Loucy (cell line): ENCODE measurements around the gene LMF1.

Experiments
- H2AFZ ChIP-seq: fragments of 200-600 bp; sonication (generic); 2 replicates; pipeline ENCODE4 v1.6.0; 2016; ENCODE audit warnings: antibody characterized with exemption, mild to moderate bottlenecking, low read length, moderate library complexity
- H3F3A ChIP-seq: fragments of 200-600 bp; 2 replicates; pipeline ENCODE4 v1.6.0; 2016; ENCODE audit warnings: antibody characterized with exemption, low read depth, mild to moderate bottlenecking
- H3K27me3 ChIP-seq: fragments of 200-600 bp; sonication (generic); 2 replicates; pipeline ENCODE4 v1.6.1; 2014; ENCODE audit warnings: low read length, mild to moderate bottlenecking; ENCODE audit not compliant: insufficient read depth, poor library complexity, severe bottlenecking
- H3K36me3 ChIP-seq: fragments of 200-600 bp; sonication (generic); 2 replicates; pipeline ENCODE4 v1.6.1; 2016; ENCODE audit warnings: low read length; ENCODE audit not compliant: insufficient read depth
- H3K4me1 ChIP-seq: fragments of 200-600 bp; sonication (generic); 2 replicates; pipeline ENCODE4 v1.5.1; 2014; ENCODE audit warnings: low read length, mild to moderate bottlenecking; ENCODE audit not compliant: insufficient read depth, poor library complexity, severe bottlenecking
- H3K4me2 ChIP-seq: fragments of 200-600 bp; sonication (generic); 2 replicates; pipeline ENCODE4 v1.6.0; 2014; ENCODE audit warnings: antibody characterized with exemption, low read length, low read depth, mild to moderate bottlenecking; ENCODE audit not compliant: poor library complexity, severe bottlenecking
- H3K4me3 ChIP-seq: fragments of 200-600 bp; sonication (generic); 2 replicates; pipeline ENCODE4 v1.5.1; 2014; ENCODE audit warnings: low read length, mild to moderate bottlenecking, mixed read lengths; ENCODE audit not compliant: poor library complexity, severe bottlenecking
- H3K79me2 ChIP-seq: fragments of 200-600 bp; sonication (generic); 2 replicates; pipeline ENCODE4 v1.6.1; 2014; ENCODE audit warnings: low read length; ENCODE audit not compliant: insufficient read depth
- H3K9ac ChIP-seq: fragments of 200-600 bp; sonication (generic); 2 replicates; pipeline ENCODE4 v1.6.0; 2014; ENCODE audit warnings: mild to moderate bottlenecking, low read depth, low read length, moderate library complexity; ENCODE audit not compliant: poor library complexity, severe bottlenecking
- H3K9me2 ChIP-seq: fragments of 200-600 bp; sonication (generic); replicated peaks from 2 replicates; pipeline ENCODE4 v1.6.1; 2016; ENCODE audit warnings: low read depth, low read length, mixed read lengths
- H3K9me3 ChIP-seq: fragments of 200-600 bp; sonication (generic); 2 replicates; pipeline ENCODE4 v1.6.1; 2014; ENCODE audit warnings: mild to moderate bottlenecking, antibody characterized with exemption, low read length, low read depth; ENCODE audit not compliant: insufficient read depth
- H4K20me1 ChIP-seq: fragments of 200-600 bp; sonication (generic); 2 replicates; pipeline ENCODE4 v1.6.0; 2014; ENCODE audit warnings: antibody characterized with exemption, low read length, mild to moderate bottlenecking; ENCODE audit not compliant: insufficient read depth, poor library complexity, severe bottlenecking
- CTCF ChIP-seq: fragments of 200-600 bp; sonication (generic); conservative IDR thresholded peaks from 2 replicates; pipeline ENCODE4 v1.5.1; 2014; ENCODE audit warnings: mild to moderate bottlenecking, antibody characterized with exemption, low read length
- EZH2phosphoT487 ChIP-seq: fragments of 200-600 bp; IDR thresholded peaks from 2 replicates; pipeline ENCODE4 v1.6.1; 2018; ENCODE audit warnings: antibody characterized with exemption, mild to moderate bottlenecking, moderate library complexity, borderline replicate concordance

The LMF1 gene

GRCh38 chr16:933581-933980 lies 37.2 kb downstream of the LMF1 start:
- Histone ChIP-seq H3K4me2 (no peak overlapping the region), H3K9me3 (no peaks in the 10 kb centered on the region), H3K4me1 (no peaks in the 10 kb centered on the region), H3K27me3 (no peaks in the 10 kb centered on the region), H3K9ac (no peak overlapping the region), H4K20me1 (no peaks in the 10 kb centered on the region), H3K79me2 (no peaks in the 10 kb centered on the region), H3K9me2 (no peaks in the 10 kb centered on the region), H3F3A (no peaks in the 10 kb centered on the region), H2AFZ (no peak overlapping the region), H3K4me3 (no peak overlapping the region), H3K36me3 (no peaks in the 10 kb centered on the region)
- no peak for TF ChIP-seq CTCF
- TF ChIP-seq EZH2phosphoT487 = no peak

- no peaks in the 10 kb centered on the region for H3K36me3 ChIP-seq
- H3K9ac ChIP-seq = no peak overlapping the region
- H3K27me3 ChIP-seq = no peaks in the 10 kb centered on the region
- no peaks in the 10 kb centered on the region for H3K4me1 ChIP-seq
- no peaks in the 10 kb centered on the region for H3K9me3 ChIP-seq
- H3K79me2 ChIP-seq = no peaks in the 10 kb centered on the region
- H3K4me2 ChIP-seq = no peak overlapping the region
- no peaks in the 10 kb centered on the region for H4K20me1 ChIP-seq
- no peak overlapping the region for H3K4me3 ChIP-seq
- no peaks in the 10 kb centered on the region for H3K9me2 ChIP-seq
- H3F3A ChIP-seq = no peaks in the 10 kb centered on the region
- TF ChIP-seq CTCF (no peak), EZH2phosphoT487 (no peak)
- no peak overlapping the region for H2AFZ ChIP-seq
These were observed 37.9 kb downstream of the LMF1 start for GRCh38 chr16:932831-933330.

- no peak for TF ChIP-seq CTCF
- TF ChIP-seq EZH2phosphoT487 = no peak
These were observed 38.9 kb downstream of the LMF1 start for GRCh38 chr16:931626-932500.

More at GRCh38 chr16:931626-932500, 38.9 kb downstream of the LMF1 start:
- Histone ChIP-seq H4K20me1 (no peaks in the 10 kb centered on the region), H2AFZ (no peak overlapping the region), H3K4me1 (no peaks in the 10 kb centered on the region), H3K79me2 (no peaks in the 10 kb centered on the region), H3K9ac (no peak overlapping the region), H3F3A (no peaks in the 10 kb centered on the region), H3K4me2 (no peak overlapping the region), H3K36me3 (no peaks in the 10 kb centered on the region), H3K4me3 (no peak overlapping the region), H3K27me3 (no peaks in the 10 kb centered on the region), H3K9me3 (no peaks in the 10 kb centered on the region), H3K9me2 (no peaks in the 10 kb centered on the region)
